ENCODE data around the gene MTHFD2L. TPM values are rescaled to one million over a fixed set of nuclear protein-coding genes. Genes with fewer than 3 reads are reported as not detected.
"Not testable (repeated sequence)": the region's sequence is repeated elsewhere in the genome, so short reads cannot be mapped to it uniquely, and the experiment has no call there.

MTHFD2L gene
- 24.3 and 24.7 TPM in 2 replicates for total RNA-seq

GRCh38 chr4:74157561-74158465, at the start of gene MTHFD2L:
Gene MTHFD2L, plus strand, starts transcription at chr4:74158118. Its CDS starts 21 bp downstream, at chr4:74158139.
- DNase-seq (ENCODE audit: low read depth, low spot score) = peak; percentile 90

- DNase-seq (ENCODE audit: low read depth, low spot score) = no peak
Observed at GRCh38 chr4:74108457-74109115, 49.3 kb upstream of the MTHFD2L start.

- peak; percentile 96 for DNase-seq (ENCODE audit: low read depth, low spot score)
Observed at GRCh38 chr4:74109116-74109869, 48.6 kb upstream of the MTHFD2L start.

DNA sequence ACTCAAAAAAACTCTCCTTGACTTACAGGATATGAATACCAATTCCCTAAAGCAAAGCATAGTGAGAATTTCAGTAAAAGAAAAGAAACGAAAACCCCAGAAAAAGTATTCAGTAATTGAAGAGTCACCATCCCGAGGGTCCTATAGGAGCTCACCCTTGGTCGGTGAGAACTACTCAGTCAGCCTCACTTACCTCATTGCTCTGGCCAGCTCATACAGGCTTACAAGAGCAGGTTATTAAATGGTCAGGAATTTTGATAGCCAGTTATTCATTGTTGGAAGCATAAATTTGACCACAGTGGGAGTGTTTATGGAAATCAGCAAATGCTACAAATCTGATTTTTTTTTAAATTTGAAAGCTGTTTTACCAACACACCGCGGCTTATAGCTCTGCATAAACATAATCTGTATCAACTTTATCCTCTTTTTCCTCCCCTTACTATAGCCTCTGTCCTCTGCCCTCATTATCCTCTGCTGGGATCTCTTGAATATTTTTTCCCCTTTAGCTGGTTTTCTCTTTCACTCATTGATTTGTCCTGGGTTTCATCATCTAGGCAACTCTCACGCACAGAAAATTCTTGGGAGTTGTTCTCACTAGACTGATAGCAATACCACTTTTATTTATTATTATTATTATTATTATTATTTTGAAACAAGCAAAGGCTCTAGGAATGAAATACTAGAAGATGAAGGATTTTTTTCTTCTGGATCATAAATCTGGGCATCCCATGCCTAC, 47.9 kb upstream of the MTHFD2L start:
- no peak for DNase-seq (ENCODE audit: low read depth, low spot score)

DNA sequence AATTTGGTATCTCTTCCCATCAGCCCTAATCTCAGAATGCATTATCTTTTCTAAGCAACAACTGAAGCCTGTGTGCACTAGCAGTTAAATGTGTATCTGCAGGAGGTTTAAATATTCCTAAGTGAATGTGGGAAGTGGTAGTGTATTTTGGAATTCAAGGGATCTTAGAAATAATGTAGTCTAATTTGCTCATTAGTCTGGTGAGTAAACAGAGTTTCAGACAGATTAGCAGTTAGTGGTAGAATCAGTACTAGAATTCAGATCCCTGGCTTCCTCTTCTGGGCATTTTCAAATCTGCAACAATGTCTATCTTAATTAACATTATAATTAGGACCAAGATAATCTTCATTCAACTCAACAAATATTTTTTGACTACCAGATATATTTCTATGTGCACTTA, 47.2 kb upstream of the MTHFD2L start:
- DNase-seq (ENCODE audit: low read depth, low spot score) = no peak

GRCh38 chr4:74111306-74111975, 46.5 kb upstream of the MTHFD2L start:
- DNase-seq (ENCODE audit: low read depth, low spot score) = no peak

GRCh38 chr4:74111990-74112389, 45.9 kb upstream of the MTHFD2L start:
- DNase-seq (ENCODE audit: low read depth, low spot score) = no peak

GRCh38 chr4:74112399-74113105, 45.4 kb upstream of the MTHFD2L start:
- DNase-seq (ENCODE audit: low read depth, low spot score) = no peak

- DNase-seq (ENCODE audit: low read depth, low spot score) = no peak
Observed at GRCh38 chr4:74114234-74114633, 43.7 kb upstream of the MTHFD2L start.

- peak; percentile 99 for DNase-seq (ENCODE audit: low read depth, low spot score)
Observed at GRCh38 chr4:74117024-74117534, 40.8 kb upstream of the MTHFD2L start.

- no peak for DNase-seq (ENCODE audit: low read depth, low spot score)
Observed at GRCh38 chr4:74118600-74119338, 39.1 kb upstream of the MTHFD2L start.

GRCh38 chr4:74120086-74120485, 37.8 kb upstream of the MTHFD2L start:
- no peak for DNase-seq (ENCODE audit: low read depth, low spot score)

GRCh38 chr4:74121643-74122579, 36.0 kb upstream of the MTHFD2L start:
- no peak for DNase-seq (ENCODE audit: low read depth, low spot score)

GRCh38 chr4:74123065-74123728, 34.7 kb upstream of the MTHFD2L start:
- no peak for DNase-seq (ENCODE audit: low read depth, low spot score)

DNA sequence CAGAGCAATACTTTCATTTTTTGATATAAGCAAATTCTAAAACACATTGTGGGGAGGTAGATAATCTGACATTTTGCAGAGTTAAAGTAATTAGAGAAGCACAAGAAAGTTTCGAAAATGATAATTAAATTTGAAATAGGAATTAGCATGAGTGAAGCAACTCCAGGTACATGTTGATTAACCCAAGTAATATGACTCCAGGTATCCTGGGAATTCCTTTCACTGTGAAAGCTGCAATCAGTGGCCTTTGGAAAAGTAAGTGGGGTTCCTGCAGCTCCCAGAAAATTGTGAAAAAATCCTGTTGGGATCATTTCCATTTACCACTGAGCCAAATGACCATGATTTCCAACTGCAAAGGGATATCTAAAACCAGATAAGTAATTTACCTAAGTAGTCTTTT, 32.9 kb upstream of the MTHFD2L start:
- DNase-seq (ENCODE audit: low read depth, low spot score) = no peak

DNA sequence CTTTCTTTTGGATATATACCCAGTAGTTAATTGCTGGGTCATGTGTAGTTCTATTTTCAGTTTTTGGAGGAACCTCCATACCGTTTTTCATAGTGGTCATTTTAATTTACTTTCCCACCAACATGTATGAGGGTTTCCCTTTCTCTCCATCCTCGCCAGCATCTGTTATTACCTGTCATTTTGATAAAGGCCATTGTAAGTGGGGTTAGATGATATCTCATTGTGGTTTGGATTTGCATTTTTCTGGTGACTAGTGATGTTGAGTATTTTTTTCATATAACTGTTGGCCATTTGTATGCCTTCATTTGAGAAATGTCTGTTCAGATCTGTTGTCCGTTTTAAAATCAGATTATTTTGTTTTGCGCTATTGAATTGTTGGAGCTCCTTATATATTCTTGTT, 30.2 kb upstream of the MTHFD2L start:
- no peak for DNase-seq (ENCODE audit: low read depth, low spot score)

GRCh38 chr4:74130843-74131242, 27.1 kb upstream of the MTHFD2L start:
- not testable (repeated sequence) for DNase-seq (ENCODE audit: low read depth, low spot score)

All from pulmonary artery endothelial cell (primary cell).